ENCODE results near the gene PRSS38.

Gene PRSS38

DNA sequence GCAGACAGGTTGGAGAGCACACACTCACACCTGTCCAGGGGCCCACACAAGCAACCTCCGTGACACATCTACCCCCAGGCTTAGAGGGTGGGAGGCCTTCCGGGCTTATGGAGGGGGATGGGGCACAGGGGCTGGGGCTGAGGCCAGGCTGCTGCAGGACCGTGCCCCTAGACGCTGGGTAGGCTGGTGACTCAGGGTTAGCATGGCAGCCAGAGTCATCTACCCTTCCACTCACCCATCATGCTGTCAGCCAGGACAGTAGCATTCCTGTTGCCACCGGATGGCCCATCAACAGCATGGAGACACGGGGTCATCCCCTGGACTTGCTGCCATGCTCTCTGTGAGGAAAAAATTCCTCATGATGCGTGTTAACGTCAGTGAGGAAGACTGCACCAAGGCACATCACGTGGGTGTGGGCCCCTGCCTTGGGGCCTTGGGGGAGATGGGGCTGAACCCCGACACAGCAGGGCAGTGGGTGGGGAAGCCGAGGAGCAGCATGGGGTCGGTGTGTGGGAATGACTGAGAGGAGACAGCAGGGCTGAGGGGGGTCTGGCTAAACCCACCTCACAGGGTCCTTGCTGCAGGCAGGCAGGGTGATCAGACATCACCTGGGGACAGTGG is 79.5 kb downstream of the PRSS38 start:
- no peaks in the 10 kb centered on the region for H3K27me3 ChIP-seq (ENCODE audit: low read depth, low read length)
- H3K4me2 ChIP-seq (ENCODE audit: low read length), result no peak overlapping the region
- no peak overlapping the region for H3K9ac ChIP-seq (ENCODE audit: low read length)
- no peaks in the 10 kb centered on the region for H3K79me2 ChIP-seq (ENCODE audit: low read length)
- H2AFZ ChIP-seq (ENCODE audit: low read depth, low read length), result no peak overlapping the region
- no peak for TF ChIP-seq EZH2phosphoT487 (IDR thresholded peaks at IDR 0.05; ENCODE audit: low read depth)
- TF ChIP-seq, protein P1, sequence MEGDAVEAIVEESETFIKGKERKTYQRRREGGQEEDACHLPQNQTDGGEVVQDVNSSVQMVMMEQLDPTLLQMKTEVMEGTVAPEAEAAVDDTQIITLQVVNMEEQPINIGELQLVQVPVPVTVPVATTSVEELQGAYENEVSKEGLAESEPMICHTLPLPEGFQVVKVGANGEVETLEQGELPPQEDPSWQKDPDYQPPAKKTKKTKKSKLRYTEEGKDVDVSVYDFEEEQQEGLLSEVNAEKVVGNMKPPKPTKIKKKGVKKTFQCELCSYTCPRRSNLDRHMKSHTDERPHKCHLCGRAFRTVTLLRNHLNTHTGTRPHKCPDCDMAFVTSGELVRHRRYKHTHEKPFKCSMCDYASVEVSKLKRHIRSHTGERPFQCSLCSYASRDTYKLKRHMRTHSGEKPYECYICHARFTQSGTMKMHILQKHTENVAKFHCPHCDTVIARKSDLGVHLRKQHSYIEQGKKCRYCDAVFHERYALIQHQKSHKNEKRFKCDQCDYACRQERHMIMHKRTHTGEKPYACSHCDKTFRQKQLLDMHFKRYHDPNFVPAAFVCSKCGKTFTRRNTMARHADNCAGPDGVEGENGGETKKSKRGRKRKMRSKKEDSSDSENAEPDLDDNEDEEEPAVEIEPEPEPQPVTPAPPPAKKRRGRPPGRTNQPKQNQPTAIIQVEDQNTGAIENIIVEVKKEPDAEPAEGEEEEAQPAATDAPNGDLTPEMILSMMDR (IDR thresholded peaks at IDR 0.05; ENCODE audit: low read depth, low read length), result no peak
- no peak overlapping the region for H3K4me3 ChIP-seq (ENCODE audit: low read length)
- H3K27ac ChIP-seq (ENCODE audit: low read length), result no peak overlapping the region
- H4K20me1 ChIP-seq (ENCODE audit: insufficient read depth, low read length), result no peaks in the 10 kb centered on the region
- H3K4me1 ChIP-seq (ENCODE audit: low read length), result peaks cover 5% of the 10 kb centered on the region; the same call in 1 of the 2 replicates
- H3K36me3 ChIP-seq (replicated peaks; ENCODE audit: low read depth, low read length), result no peaks in the 10 kb centered on the region
- no peaks in the 10 kb centered on the region for H3K9me3 ChIP-seq (ENCODE audit: insufficient read depth, low read length)

Measured in OCI-LY3 (cell line).